Gastroesophageal sphincter (tissue), 4 donors: ENCODE measurements around the gene EXOSC2. TPM values are rescaled to one million over a fixed set of nuclear protein-coding genes. Genes with fewer than 3 reads are reported as not detected.

Source experiments
- ATAC-seq: fragments of 150-250 bp; one replicate; pipeline ENCODE4 v1.9.1; 2016; ENCODE audit warnings: mild to moderate bottlenecking, moderate library complexity
- H3K27ac ChIP-seq, 4 donors: fragments of 200-600 bp; sonication (generic) in 3 of 4; 1 replicate in 3 of 4; 2 replicates in 1 of 4; pipeline ENCODE4 v1.5.1; 2016 to 2019
- H3K27me3 ChIP-seq: fragments of 200-600 bp; sonication (generic); one replicate; pipeline ENCODE4 v1.5.1; 2019
- H3K36me3 ChIP-seq, 2 donors: fragments of 200-600 bp; sonication (generic); one replicate each; pipeline ENCODE4 v1.5.1; 2019; ENCODE audit warnings: control low read depth in 1 of 2
- H3K4me1 ChIP-seq, 3 donors: fragments of 200-600 bp; sonication (generic); 1 replicate in 2 of 3; 2 replicates in 1 of 3; pipeline ENCODE4 v1.5.1; 2016 to 2019; ENCODE audit warnings: control low read depth in 2 of 3
- H3K4me3 ChIP-seq, 2 donors: fragments of 200-600 bp; sonication (generic); one replicate each; pipeline ENCODE4 v1.5.1; 2019; ENCODE audit warnings: mild to moderate bottlenecking in 1 of 2, moderate library complexity in 1 of 2
- H3K9me3 ChIP-seq, 3 donors: fragments of 200-600 bp; sonication (generic); one replicate each; pipeline ENCODE4 v1.5.1; 2017 to 2019; ENCODE audit warnings: control low read depth in 2 of 3
- CTCF ChIP-seq, 4 experiments: fragments of 200-600 bp in 2 of 4; fragments of 450-650 bp in 2 of 4; sonication (generic) in 1 of 4; IDR thresholded peaks; one replicate each; pipeline ENCODE4 v1.5.1; 2017 to 2019; ENCODE audit warnings: antibody characterized with exemption in 4 of 4, mild to moderate bottlenecking in 2 of 4, moderate library complexity in 2 of 4
- EP300 ChIP-seq: sonication (generic); formaldehyde crosslinking; IDR thresholded peaks from one replicate; pipeline ENCODE4 v1.6.1; 2017; ENCODE audit warnings: antibody characterized with exemption, mild to moderate bottlenecking
- POLR2A ChIP-seq, 2 donors: fragments of 450-650 bp; IDR thresholded peaks; one replicate each; pipeline ENCODE4 v1.6.1; 2017; ENCODE audit warnings: antibody characterized with exemption in 2 of 2, mild to moderate bottlenecking in 2 of 2, moderate library complexity in 1 of 2
- POLR2AphosphoS5 ChIP-seq: sonication (generic); formaldehyde crosslinking; IDR thresholded peaks from one replicate; pipeline ENCODE4 v1.6.1; 2017; ENCODE audit warnings: antibody characterized with exemption
- whole genome bisulfite sequencing, 2 donors: methylation state at CpG; one replicate each; pipeline ENCODE4 v1.1.5; 2018; ENCODE audit warnings: low coverage in 1 of 2; 5-methylcytosine and 5-hydroxymethylcytosine counted together
- total RNA-seq, 4 donors: library from RNA; depleted of rRNA; stranded (reverse); fragments of >200 nt; gene quantifications; one replicate each; pipeline ENCODE4 v1.1.0, GENCODE V29; 2016

EXOSC2 gene
- total RNA-seq, 4 donors from 2014 or later: 15.9 to 32.3 (median 26.8) TPM

GRCh38 chr9:130664251-130665028 lies 29.1 kb upstream of the EXOSC2 start, which contains the start of gene PRDM12:
PRDM12 (plus strand) TSS chr9:130664594; CDS start chr9:130664654, 60 bp downstream.
- Histone ChIP-seq H3K4me3 (peak within 1 kb of the TSS in 1 of 2 donors; percentile 27), H3K36me3 (no peaks in the 10 kb centered on the region), H3K27me3 (peaks cover 93% of the 10 kb centered on the region), H3K9me3 (no peaks in the 10 kb centered on the region), H3K4me1 (peaks cover 0 to 74% (median 62%) of the 10 kb centered on the region in 3 donors), H3K27ac (no peak within 1 kb of the TSS)
- ATAC-seq: no peak
- no peak for TF ChIP-seq EP300
- WGBS, 2 donors: 3% methylated on average over 10 of the region's 76 CpGs; no CpG with 5 or more reads in 1 of the 2 donors

GRCh38 chr9:130665029-130665430 lies 28.6 kb upstream of the EXOSC2 start:
- 2% methylated on average over 6 of the region's 26 CpGs for WGBS, 2 donors
- no peak overlapping the region for H3K27ac ChIP-seq
- no peaks in the 10 kb centered on the region for H3K36me3 ChIP-seq
- H3K9me3 ChIP-seq: no peaks in the 10 kb centered on the region
- H3K4me3 ChIP-seq: peak overlapping the region in 1 of 2 donors; percentile 27
- peaks cover 0 to 68% (median 56%) of the 10 kb centered on the region in 3 donors for H3K4me1 ChIP-seq
- peaks cover 87% of the 10 kb centered on the region for H3K27me3 ChIP-seq
- TF ChIP-seq EP300: no peak
- TF ChIP-seq POLR2AphosphoS5: no peak
- no peak for ATAC-seq

GRCh38 chr9:130665431-130666392 lies 27.9 kb upstream of the EXOSC2 start:
- no peaks in the 10 kb centered on the region for H3K36me3 ChIP-seq
- H3K27me3 ChIP-seq: peaks cover 80% of the 10 kb centered on the region
- H3K4me3 ChIP-seq: peak overlapping the region in 1 of 2 donors; percentile 27
- 6% methylated on average over 12 to 13 of the region's 61 CpGs for WGBS, 2 donors
- no peak overlapping the region for H3K27ac ChIP-seq
- ATAC-seq: no peak
- TF ChIP-seq EP300 (no peak), POLR2A (IDR thresholded peaks at IDR 0.05) (no peak), POLR2AphosphoS5 (no peak), CTCF (IDR thresholded peaks at IDR 0.05) (no peak)
- peaks cover 0 to 61% (median 49%) of the 10 kb centered on the region in 3 donors for H3K4me1 ChIP-seq
- no peaks in the 10 kb centered on the region for H3K9me3 ChIP-seq

GRCh38 chr9:130666393-130667119 lies 27.0 kb upstream of the EXOSC2 start:
- H3K27me3 ChIP-seq: peaks cover 72% of the 10 kb centered on the region
- H3K4me1 ChIP-seq: peaks cover 0 to 53% (median 41%) of the 10 kb centered on the region in 3 donors
- WGBS, 2 donors: 56% methylated on average over 3 of the region's 60 CpGs; no CpG with 5 or more reads in 1 of the 2 donors
- H3K36me3 ChIP-seq: no peaks in the 10 kb centered on the region
- no peak overlapping the region for H3K27ac ChIP-seq
- no peak for ATAC-seq
- no peak overlapping the region for H3K4me3 ChIP-seq
- TF ChIP-seq CTCF (IDR thresholded peaks at IDR 0.05) (no peak), EP300 (no peak), POLR2A (IDR thresholded peaks at IDR 0.05) (no peak), POLR2AphosphoS5 (no peak)
- H3K9me3 ChIP-seq: no peaks in the 10 kb centered on the region

GRCh38 chr9:130667120-130667435 lies 26.5 kb upstream of the EXOSC2 start:
- H3K4me3 ChIP-seq: no peak overlapping the region
- peaks cover 66% of the 10 kb centered on the region for H3K27me3 ChIP-seq
- TF ChIP-seq CTCF (IDR thresholded peaks at IDR 0.05) (no peak), POLR2AphosphoS5 (no peak), EP300 (no peak), POLR2A (IDR thresholded peaks at IDR 0.05) (no peak)
- no peak for ATAC-seq
- no peaks in the 10 kb centered on the region for H3K9me3 ChIP-seq
- 78 to 90% methylated on average over 2 to 4 of the region's 4 CpGs for WGBS, 2 donors
- H3K27ac ChIP-seq: no peak overlapping the region
- no peaks in the 10 kb centered on the region for H3K36me3 ChIP-seq
- peaks cover 0 to 48% (median 36%) of the 10 kb centered on the region in 3 donors for H3K4me1 ChIP-seq
